GM08714 (cell line): Measurements from ENCODE around the gene LRRC42.

ENCODE experiments used
- H3K4me3 ChIP-seq: fragments of 200-500 bp; sonication (Bioruptor generic); 2 replicates; pipeline ENCODE4 v1.5.1; 2014; ENCODE audit warnings: mild to moderate bottlenecking, low read length, inconsistent platforms
- ZNF274 ChIP-seq: IDR thresholded peaks from 2 replicates; pipeline ENCODE4 v1.6.1; 2012; ENCODE audit warnings: mild to moderate bottlenecking, low read depth, low read length

The LRRC42 gene

GRCh38 chr1:53930932-53931331, 15.2 kb upstream of the LRRC42 start:
- no peak overlapping the region for H3K4me3 ChIP-seq
- TF ChIP-seq ZNF274: no peak

GRCh38 chr1:53931523-53931922, 14.6 kb upstream of the LRRC42 start:
- TF ChIP-seq ZNF274: no peak
- no peak overlapping the region for H3K4me3 ChIP-seq

- no peak for TF ChIP-seq ZNF274
- H3K4me3 ChIP-seq: no peak overlapping the region
These were observed 11.9 kb upstream of the LRRC42 start for GRCh38 chr1:53934170-53934765.

GRCh38 chr1:53936430-53936829, 9.7 kb upstream of the LRRC42 start:
- no peak for TF ChIP-seq ZNF274

DNA sequence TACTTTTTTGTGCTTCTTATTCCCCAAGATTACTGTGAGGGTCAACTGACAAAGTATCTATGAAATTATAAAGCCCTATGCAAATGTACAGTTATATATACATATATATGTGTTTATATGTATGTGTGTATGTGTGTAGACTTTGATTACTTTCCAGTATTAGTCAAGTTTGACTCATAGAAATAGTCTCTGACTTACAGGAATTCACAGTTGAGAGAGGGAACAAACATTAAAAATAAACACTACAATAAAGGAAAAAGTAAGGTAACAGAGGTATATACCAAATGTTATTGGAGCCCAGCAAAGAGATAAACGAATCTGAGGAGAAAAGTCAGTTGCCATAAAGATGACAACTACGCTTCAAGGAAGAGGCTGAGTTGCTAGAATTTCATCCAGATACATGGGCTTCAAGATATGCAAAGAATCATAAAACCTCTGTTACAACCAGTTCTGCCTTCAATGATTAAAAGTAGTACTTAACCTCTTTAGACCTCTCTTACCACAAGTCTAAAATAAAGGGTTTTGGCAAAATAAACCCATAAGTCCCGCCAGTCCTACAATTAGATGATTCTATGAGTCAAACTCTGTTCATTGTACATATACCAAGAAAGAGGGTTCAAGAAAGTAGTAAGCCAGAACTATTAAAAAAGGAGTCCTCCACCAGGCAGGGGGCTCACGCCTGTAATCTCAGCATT, 7.9 kb upstream of the LRRC42 start:
- no peak overlapping the region for H3K4me3 ChIP-seq
- TF ChIP-seq ZNF274: no peak

More at GRCh38 chr1:53936430-53936829, 9.7 kb upstream of the LRRC42 start:
- no peak overlapping the region for H3K4me3 ChIP-seq

- TF ChIP-seq ZNF274: no peak
- H3K4me3 ChIP-seq: no peak overlapping the region
These were observed 3.8 kb upstream of the LRRC42 start for GRCh38 chr1:53942127-53942957.

DNA sequence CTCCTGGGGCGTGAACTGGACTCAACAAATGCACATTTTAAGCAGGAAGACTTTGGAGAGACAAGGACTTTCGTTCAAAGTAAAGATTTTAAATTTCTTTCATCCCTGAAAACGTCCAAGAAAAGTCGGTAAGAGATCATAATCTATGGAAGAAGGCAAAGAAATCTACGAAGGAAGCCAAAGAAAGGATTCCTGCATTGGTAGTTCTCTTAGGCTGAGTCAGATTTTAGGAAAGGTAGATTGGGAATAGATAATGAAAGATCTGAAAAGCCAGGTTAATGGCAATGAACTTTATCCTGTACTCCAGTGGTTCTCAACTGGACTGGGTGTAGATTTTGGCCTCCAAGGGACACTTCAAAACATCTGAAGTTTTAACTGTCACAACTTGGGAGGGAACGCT, 3.1 kb upstream of the LRRC42 start:
- no peak overlapping the region for H3K4me3 ChIP-seq
- no peak for TF ChIP-seq ZNF274

DNA sequence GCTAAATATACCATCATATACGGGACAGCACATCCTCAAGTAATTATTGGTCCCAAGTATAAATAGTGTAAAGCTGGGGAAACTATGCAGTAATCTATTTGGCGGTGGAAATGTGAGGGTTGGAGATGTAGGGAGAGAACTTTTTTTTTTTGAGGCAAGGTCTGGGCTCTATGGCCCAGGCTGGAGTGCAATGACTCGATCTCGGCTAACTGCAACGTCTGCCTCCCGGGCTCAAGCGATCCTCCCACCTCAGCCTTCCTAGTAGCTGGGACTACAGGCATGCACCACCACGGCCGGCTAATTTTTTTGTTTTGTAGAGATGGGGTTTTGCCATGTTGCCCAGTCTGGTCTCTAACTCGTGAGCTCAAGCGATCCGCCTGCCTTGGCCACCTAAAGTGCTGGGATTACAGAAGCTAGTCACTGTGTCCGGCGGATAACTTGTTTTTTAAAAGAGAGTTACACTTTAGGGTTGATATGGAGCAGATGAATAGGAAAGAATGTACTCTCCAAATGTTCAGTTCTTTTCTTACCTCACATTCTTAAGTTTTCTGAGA, 2.6 kb upstream of the LRRC42 start:
- no peak overlapping the region for H3K4me3 ChIP-seq
- no peak for TF ChIP-seq ZNF274

GRCh38 chr1:53944469-53945182, 1.5 kb upstream of the LRRC42 start:
- TF ChIP-seq ZNF274: no peak
- H3K4me3 ChIP-seq: peak overlapping the region; percentile 77

GRCh38 chr1:53945183-53945432, 1.0 kb upstream of the LRRC42 start:
- TF ChIP-seq ZNF274: no peak
- peak overlapping the region; percentile 77 for H3K4me3 ChIP-seq

DNA sequence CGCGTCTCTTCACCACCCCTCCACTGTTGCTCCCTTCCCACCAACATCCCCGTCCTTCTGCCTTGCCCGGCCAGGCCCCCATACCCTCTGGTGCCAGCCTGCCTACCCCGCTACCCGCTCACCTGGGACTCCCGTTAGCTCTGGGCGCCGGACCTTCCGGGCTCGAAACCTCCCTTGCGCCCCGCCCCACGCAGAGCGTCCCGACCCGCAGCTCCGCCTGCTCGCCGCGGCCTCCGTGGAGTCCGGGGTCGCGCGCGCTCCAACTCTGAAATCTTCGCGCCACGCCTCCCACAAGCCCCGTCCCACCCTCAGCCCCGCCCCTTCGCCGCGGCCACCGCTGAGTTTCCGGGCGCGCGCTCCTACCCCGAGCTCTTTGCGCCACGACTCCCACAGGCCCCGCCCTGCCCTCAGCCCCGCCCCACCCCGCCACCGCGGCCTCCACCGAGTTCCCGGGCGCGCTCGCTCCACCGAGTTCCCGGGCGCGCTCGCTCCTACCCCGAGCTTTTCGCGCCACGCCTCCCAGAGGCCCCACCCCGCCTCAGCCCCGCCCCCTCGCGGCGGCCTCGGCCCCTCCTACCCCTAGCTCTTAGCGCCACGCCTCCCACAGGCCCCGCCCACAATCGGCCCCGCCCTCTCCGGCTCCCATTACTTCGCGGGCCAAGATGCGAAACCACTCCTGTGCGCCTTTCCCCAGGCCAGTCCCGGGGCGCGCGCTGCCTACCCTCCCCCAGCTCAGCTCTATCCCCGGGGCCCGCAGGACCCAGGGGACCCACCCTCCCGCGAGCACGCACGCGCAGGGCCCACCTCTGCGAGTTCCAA, 508 bp upstream of the LRRC42 start, which contains the start of gene IFT25:
Gene IFT25 (minus strand): TSS at position 267 of the 819 bp plus-strand sequence. CDS start 5,617 bp downstream, outside the sequence.
- no peak for TF ChIP-seq ZNF274
- peak within 1 kb of the TSS; percentile 91 for H3K4me3 ChIP-seq

- no peak for TF ChIP-seq ZNF274
- peak overlapping the region; percentile 91 for H3K4me3 ChIP-seq
These were observed 1.2 kb downstream of the LRRC42 start for GRCh38 chr1:53947172-53947907.

- no peak overlapping the region for H3K4me3 ChIP-seq
- TF ChIP-seq ZNF274: no peak
These were observed 2.1 kb downstream of the LRRC42 start for GRCh38 chr1:53948291-53948690.
